ENCODE measurements around the gene KMT2E. TPM values are rescaled to one million over a fixed set of nuclear protein-coding genes. Genes with fewer than 3 reads are reported as not detected.

Gene KMT2E
- total RNA-seq, 1 experiment from 2014 or later, result 38.2 TPM

- Histone ChIP-seq H3K4me1 (ENCODE audit: insufficient read depth, low read length) (no peaks in the 10 kb centered on the region), H2BK20ac (ENCODE audit: low read depth, low read length, poor library complexity, severe bottlenecking) (no peak overlapping the region), H3K23ac (ENCODE audit: insufficient read length, low read depth, low read length) (no peak overlapping the region), H2BK12ac (ENCODE audit: insufficient read length, low read depth, low read length) (no peak overlapping the region), H3K4ac (ENCODE audit: low read depth, low read length) (no peak overlapping the region), H3K18ac (ENCODE audit: insufficient read length, low read depth, low read length) (no peak overlapping the region), H3K79me2 (ENCODE audit: insufficient read depth, low read length) (peaks cover 39% of the 10 kb centered on the region; the same call in 1 of the 2 replicates), H3K27ac (ENCODE audit: insufficient read length, low read depth, low read length) (no peak overlapping the region), H4K91ac (ENCODE audit: insufficient read length, low read depth, low read length) (no peak overlapping the region), H2BK15ac (ENCODE audit: low read depth, low read length) (no peak overlapping the region), H2BK120ac (ENCODE audit: low read depth, low read length, poor library complexity, severe bottlenecking) (no peak overlapping the region), H2BK5ac (ENCODE audit: insufficient read length, low read length) (no peak overlapping the region), H3K23me2 (ENCODE audit: insufficient read length, low read depth, low read length, poor library complexity, severe bottlenecking) (no peaks in the 10 kb centered on the region), H3K56ac (ENCODE audit: insufficient read length, low read depth, low read length) (no peak overlapping the region), H4K20me1 (ENCODE audit: control insufficient read depth, insufficient read depth, insufficient read length) (no peaks in the 10 kb centered on the region), H3K14ac (ENCODE audit: insufficient read depth, low read length) (no peak overlapping the region), H4K5ac (ENCODE audit: insufficient read length, low read depth, low read length) (no peak overlapping the region), H4K8ac (replicated peaks; ENCODE audit: insufficient read length, low read depth, low read length) (no peak overlapping the region), H2AFZ (ENCODE audit: low read length) (no peak overlapping the region), H3K9me3 (ENCODE audit: control insufficient read depth, low read depth, low read length) (no peaks in the 10 kb centered on the region), H3T11ph (ENCODE audit: low read length) (no peak overlapping the region), H3K4me2 (ENCODE audit: insufficient read depth, insufficient read length, low read length) (no peak overlapping the region), H3K9ac (ENCODE audit: extremely low read depth, insufficient read length, low read length) (no peak overlapping the region), H3K79me1 (ENCODE audit: insufficient read depth, low read depth, low read length, poor library complexity, severe bottlenecking) (peaks cover 8% of the 10 kb centered on the region), H2AK5ac (ENCODE audit: insufficient read length, low read length) (no peak overlapping the region), H3K27me3 (ENCODE audit: insufficient read depth, low read length) (no peaks in the 10 kb centered on the region)
- DNase-seq, result no peak
- WGBS (ENCODE audit: extremely low coverage, insufficient read length, low lambda C conversion rate), result no CpG with 5 or more reads among the region's 2 CpGs
- no peaks in the 10 kb centered on the region for H3K9me3 Mint-ChIP-seq
- peaks cover 12 to 14% of the 10 kb centered on the region in 2 experiments for H3K4me1 Mint-ChIP-seq
- H3K27ac Mint-ChIP-seq, result peak overlapping the region in 1 of 3 experiments; percentile 18; a peak in 1 of 7 replicates
- TF ChIP-seq CTCF (conservative IDR thresholded peaks at IDR 0.05), result no peak
- H3K4me3 Mint-ChIP-seq, result no peak overlapping the region
- peaks cover 1 to 41% (median 32%) of the 10 kb centered on the region in 3 experiments; a peak in 6 of 7 replicates for H3K36me3 Mint-ChIP-seq (ENCODE audit: insufficient read depth in 1 of 3, low read depth in 3 of 3)
- H3K27me3 Mint-ChIP-seq (ENCODE audit: low read depth), result no peaks in the 10 kb centered on the region
Observed at GRCh38 chr7:104993217-104993862, 20.7 kb upstream of the KMT2E start.
